HG02970 (cell line): ENCODE measurements around the gene MCM3AP.

Experiments used
- ATAC-seq: cut with Tn5 transposase; IDR thresholded peaks from one replicate; pipeline ENCODE4 v1.9.1; 2021; ENCODE audit warnings: mild to moderate bottlenecking, moderate library complexity, moderate number of reproducible peaks; ENCODE audit not compliant: unreplicated experiment, low FRiP score

MCM3AP gene

GRCh38 chr21:46220275-46220810 is 65.1 kb downstream of the MCM3AP start:
- no peak for ATAC-seq

DNA sequence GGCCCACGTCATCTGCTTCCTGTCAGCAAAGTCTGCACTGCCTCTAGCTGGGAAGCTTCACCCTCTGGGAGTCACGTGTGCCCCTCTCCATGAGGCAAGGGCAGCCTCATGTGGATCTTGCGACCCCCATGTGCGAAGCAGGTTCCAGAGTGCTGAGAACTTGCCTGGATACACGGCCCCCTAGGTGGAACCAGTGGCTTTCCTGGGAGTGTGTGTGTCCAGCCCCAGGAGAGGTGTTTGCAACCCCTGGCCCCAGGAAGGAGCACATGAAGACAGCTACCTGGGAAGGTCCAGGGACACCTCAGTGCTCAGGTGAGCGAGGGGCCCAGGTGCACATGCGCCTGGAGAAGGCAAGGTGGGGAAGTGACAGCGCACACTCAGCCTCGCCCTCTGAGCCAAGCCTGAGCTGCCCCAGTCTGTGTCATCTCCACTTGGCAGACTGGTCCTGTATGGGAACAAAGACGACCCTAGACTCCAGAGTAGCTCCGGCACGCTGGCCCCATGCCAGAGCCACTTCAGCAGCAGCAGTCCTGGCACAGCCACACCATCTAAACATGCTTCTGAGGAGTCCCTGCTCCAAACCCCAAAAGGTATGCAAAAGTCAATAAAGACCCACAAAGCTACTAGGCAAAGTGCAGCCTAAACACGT is 65.7 kb downstream of the MCM3AP start:
- no peak for ATAC-seq

- no peak for ATAC-seq
Observed at GRCh38 chr21:46218906-46219590, 66.4 kb downstream of the MCM3AP start.

DNA sequence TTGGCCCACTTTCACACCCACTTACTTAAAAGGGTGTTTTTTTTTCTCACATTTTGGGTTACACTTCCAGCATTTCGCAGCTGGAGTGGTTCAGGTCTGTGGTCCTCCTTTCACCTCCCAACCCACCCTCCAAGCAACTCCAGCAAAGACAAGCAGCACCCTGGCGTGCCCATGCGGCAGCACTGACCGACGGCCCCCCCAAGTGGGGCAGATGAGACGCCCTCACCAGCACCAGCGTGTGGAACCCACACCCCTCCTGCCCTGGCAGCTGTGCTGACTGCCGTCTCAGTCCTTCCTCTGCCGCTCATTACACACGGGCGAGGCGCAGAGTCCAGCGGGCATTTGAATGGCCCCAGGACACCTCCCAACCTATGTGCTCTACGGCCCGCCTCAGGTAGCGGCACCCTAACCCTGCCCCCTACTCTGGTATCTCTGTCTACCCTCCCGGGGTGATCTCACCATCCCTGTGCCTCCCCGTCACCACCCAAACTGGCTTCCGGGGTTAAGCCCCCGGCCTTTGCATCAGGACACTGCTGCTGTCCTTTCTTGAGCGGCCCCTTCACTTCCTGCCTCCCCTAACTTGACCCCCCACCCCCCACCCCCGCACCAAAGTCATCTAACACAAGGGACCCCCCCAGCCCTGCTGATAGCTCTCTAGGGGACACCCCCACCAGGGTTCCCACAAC is 67.8 kb downstream of the MCM3AP start:
- ATAC-seq: no peak

DNA sequence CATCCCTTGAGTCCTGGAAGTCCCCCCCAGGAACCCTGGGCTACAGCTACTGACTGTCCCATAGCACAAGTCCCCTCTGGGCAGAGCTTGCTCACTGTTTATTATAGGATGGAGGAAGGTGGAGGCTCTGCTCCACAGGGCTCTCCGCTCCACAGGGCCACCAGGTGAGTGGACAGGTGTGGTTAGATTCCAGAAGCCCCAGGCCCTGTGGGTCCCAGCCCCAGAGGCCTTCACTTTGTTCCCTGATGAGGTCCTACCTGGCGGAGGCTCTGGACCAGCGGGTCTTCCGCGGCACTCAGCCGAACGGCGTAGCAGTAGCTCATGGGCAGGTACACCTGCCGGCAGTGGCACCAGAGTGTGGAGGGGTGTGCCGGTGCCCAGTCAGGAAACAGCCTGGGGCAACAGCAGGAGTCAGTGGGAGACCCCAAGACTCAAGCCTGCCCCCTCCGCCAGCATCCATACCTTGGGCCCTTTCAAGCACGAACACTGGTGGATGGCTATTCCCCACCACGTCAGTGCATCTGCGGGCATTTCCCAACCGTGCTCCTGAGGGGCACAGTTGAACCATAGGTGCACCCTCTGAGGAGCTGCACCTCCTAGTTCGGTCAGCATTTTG is 69.2 kb downstream of the MCM3AP start:
- ATAC-seq: no peak

GRCh38 chr21:46215436-46216131 is 69.8 kb downstream of the MCM3AP start:
- ATAC-seq: no peak

DNA sequence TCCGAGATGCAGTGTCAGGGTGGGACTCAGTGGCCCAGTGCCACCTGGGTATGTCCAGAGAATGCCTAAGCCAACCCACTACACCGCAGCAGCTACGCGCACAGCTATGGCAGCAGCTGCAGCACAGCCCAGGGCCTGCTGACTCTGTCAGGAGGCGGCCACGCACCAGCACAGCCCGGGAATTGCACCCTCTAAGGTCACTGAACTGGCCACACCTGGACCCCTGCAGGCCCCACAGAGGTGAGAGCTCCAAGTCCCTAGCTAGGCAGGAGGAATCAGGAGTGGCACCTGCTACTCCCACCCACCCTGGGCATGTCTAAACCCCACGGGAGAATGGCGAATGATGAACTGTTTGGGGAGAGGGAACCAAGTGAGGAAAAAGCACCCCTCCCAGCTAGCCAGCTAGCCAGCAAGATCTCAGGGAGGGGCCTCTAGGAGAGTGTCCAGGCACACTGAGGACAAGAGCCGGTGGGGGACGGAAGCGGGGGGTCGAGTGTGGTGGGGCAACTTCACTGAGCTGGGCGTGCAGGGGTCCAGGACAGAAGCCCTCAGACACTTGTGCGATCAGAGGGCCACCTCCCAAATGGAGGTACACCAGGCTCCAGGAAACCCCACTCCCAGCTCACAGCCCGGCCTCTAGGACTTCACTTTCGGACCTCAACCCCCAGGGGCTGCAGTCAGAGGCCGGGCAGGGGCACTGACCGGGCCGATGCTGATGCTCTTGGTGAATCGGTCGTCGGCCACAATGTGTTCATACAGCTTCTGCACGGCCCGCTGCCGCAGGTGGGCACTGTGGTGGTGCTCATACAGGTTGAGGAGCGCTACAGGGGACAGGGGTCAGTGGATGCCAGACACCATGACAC is 70.7 kb downstream of the MCM3AP start:
- no peak for ATAC-seq

GRCh38 chr21:46213620-46214286 is 71.7 kb downstream of the MCM3AP start:
- ATAC-seq: no peak

- no peak for ATAC-seq
Observed at GRCh38 chr21:46212721-46213484, 72.5 kb downstream of the MCM3AP start.

DNA sequence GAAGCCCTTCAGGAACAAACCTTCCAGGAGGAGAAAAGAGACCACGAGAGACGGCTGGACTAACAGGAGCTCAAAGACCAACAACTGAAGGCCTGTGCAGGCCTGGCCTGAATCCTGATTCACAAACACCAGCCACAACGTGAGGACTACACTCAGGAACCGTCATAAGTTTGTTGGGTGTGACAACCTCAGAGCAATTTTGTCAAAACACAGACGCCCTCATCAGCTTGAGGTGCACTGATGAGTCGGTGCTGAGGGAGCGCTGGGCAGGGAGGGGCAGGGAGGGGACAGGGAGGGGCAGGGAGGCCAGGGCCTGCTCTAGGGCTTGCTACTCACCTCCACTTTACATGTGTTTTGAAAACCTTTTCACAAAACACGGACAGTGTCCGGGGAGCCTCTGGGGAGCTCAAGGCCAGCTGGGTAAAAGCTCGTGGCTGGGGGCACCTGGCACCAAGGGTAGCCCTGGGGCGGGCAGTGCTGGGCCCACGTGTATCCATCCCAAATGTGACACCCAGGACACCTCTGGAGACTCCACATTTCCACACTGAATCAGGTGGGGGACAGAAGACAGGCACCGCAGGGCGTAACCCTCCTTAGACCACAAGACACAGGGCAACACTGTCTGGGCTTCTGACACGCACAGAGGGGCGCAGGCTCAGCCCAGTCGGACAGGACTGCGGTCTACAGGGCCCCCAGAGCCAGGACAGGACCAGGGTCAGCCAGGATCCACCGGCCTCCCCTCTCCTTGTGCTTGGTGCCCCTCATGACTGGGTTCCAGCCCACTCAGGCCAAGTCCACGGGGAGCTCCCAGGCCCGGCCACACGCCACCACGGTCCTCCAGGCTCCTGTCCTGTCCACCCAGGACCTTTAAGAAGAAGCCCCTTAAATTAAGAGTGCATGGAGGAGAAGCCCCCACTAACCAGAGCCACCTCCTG is 73.4 kb downstream of the MCM3AP start:
- no peak for ATAC-seq

DNA sequence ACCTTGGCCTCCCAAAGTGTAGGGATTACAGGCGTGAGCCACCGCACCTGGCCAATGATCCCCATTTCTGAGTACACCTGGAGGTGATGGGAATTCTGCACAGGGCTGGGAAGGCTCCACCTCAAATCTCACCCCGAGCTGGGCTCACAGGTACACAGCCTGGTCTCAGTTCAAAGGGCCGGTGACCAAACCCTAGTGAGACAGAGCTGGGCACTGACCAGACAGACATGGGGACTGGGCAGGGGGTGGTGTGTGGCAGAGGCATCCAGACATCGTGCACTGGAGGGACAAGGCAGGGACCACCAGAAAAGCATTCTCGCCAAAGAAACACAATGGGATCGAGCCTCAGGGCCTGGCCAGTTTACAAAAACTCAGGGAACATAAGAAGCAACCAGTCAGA is 74.0 kb downstream of the MCM3AP start:
- no peak for ATAC-seq

DNA sequence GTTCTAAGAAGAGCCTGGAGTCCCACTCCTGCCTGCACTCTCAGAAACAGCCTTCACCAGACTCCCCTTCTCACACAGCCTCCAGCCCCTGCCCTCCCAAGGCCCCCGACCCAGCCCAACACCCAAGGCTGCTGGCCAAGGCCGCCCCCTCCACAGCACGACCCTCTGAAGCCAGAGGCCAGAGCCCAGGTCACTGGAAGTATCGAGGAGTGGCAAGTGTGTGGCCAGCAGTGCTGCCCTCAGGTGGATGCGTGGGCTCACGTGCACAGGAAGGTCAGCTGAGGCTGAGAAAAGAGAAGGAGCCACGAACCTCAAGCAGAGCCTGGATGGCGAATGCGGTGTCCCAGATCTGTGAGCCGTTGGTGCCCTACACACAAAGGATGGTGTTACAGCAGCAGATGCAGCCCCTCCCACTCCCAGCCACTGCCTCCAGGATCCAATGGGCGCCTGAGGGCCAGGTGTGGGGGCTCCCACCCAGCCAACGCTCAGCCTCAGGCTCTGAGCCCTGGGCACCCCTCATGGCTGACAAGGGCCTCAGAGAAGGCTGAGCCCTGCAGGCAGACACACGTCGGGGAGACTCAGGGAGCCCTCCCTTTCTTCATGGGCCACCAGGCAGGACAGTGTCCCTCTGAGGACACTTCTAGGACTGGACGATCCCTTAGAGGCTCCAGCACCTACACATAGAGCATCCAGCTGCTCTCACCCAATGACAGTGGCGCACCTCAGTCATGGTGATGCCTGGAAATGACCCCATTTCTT is 74.9 kb downstream of the MCM3AP start:
- ATAC-seq: no peak

GRCh38 chr21:46208761-46209721 is 76.4 kb downstream of the MCM3AP start:
- ATAC-seq: no peak

DNA sequence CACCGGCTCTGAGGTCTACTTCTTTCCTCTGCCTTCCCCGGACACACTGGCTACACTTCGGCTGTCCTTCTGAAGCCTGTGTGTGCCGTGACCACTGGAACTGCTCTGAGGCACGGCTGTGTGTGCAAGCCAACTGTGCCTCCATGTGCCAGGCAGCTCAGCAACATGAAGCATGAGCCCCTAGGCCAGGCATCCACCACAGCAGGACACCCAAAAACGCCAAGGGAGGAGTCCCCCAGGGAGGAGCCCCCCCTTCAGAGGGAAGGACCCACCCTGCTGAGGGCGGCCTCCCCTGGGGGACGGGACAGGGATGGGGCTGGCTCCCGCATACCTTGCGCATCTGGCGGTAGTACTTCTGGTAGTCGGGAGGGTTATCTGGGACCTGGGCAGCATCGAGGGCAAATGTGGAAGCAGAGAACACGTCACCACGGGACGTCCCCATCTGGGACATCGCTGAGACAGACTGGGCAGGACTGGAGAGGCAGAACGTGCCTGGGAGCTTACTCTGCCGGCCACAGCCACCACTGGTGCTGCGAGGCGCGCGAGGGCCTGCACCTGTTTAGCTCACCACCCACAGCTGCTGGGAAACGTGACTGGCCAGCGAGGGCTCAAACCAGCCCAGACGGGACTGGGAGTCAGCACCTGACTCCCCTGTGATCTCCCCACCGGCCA is 77.4 kb downstream of the MCM3AP start:
- no peak for ATAC-seq
